Activated naive CD8-positive, alpha-beta T cell treated with anti-CD3 and anti-CD28 coated beads, Interleukin-2, amount 10 ng/mL, durations not matched to agents 7 days and 5 days (primary cell): ENCODE results near the gene FASTK. TPM values are rescaled to one million over a fixed set of nuclear protein-coding genes. Genes with fewer than 3 reads are reported as not detected.
A peak's percentile ranks its signal among the peaks of the same experiment; 100 is the strongest.

Experiments used
- ATAC-seq: fragments of 150-1000 bp; cut with Tn5 transposase; one replicate; pipeline ENCODE4 v1.10.0; 2021; ENCODE audit warnings: low read depth, moderate library complexity
- POLR2A ChIA-PET: fragments of 350-600 bp; sonication (Branson Sonifier 250); formaldehyde crosslinking; loops from one replicate; lab custom pipeline; 2021; ENCODE audit warnings: antibody characterized with exemption; lab: Charles Lee
- DNase-seq: peaks from one replicate; pipeline ENCODE4 v3.0.0; 2021
- H3K27ac Mint-ChIP-seq: one replicate; pipeline ENCODE4 v1.8.0; 2022; ENCODE audit warnings: mild to moderate bottlenecking, mixed read lengths
- H3K27me3 Mint-ChIP-seq: one replicate; pipeline ENCODE4 v1.8.0; 2022; ENCODE audit warnings: mild to moderate bottlenecking, moderate library complexity, mixed read lengths
- H3K36me3 Mint-ChIP-seq: one replicate; pipeline ENCODE4 v1.8.0; 2021; ENCODE audit warnings: mild to moderate bottlenecking, mixed read lengths
- H3K4me1 Mint-ChIP-seq: one replicate; pipeline ENCODE4 v1.8.0; 2021; ENCODE audit warnings: mixed read lengths
- H3K4me3 Mint-ChIP-seq: one replicate; pipeline ENCODE4 v1.8.0; 2022; ENCODE audit warnings: mild to moderate bottlenecking, moderate library complexity, mixed read lengths
- H3K9me3 Mint-ChIP-seq: one replicate; pipeline ENCODE4 v1.8.0; 2021; ENCODE audit warnings: mixed read lengths
- total RNA-seq, 2 experiments: library from RNA; stranded (reverse); gene quantifications; one replicate each; pipeline ENCODE4 v1.2.3, GENCODE V29; 2021

Gene FASTK
- total RNA-seq, 2 experiments from 2014 or later: 96.5 to 100 TPM

GRCh38 chr7:151088019-151088855 is 7.6 kb upstream of the FASTK start:
- Mint-ChIP-seq H3K27me3 (peaks cover 19% of the 10 kb centered on the region), H3K4me3 (peak overlapping the region; percentile 35), H3K4me1 (peaks cover 17% of the 10 kb centered on the region), H3K9me3 (no peaks in the 10 kb centered on the region), H3K27ac (no peak overlapping the region), H3K36me3 (no peaks in the 10 kb centered on the region)
- DNase-seq (no peak), ATAC-seq (no peak)
- POLR2A ChIA-PET: interaction anchor here (0.5 to 0.6 kb wide), 2 partner anchors 35 to 247 kb away, joined by 3 read pairs; no protein-coding TSS in a partner anchor

GRCh38 chr7:151087245-151088018 is 6.8 kb upstream of the FASTK start:
- H3K27ac Mint-ChIP-seq: no peak overlapping the region
- peak overlapping the region; percentile 87 for H3K4me3 Mint-ChIP-seq

GRCh38 chr7:151086802-151087244 is 6.2 kb upstream of the FASTK start:
- POLR2A ChIA-PET: no interaction called here
- DNase-seq (peak; percentile 61), ATAC-seq (no peak)
- peak overlapping the region; percentile 80 for H3K27ac Mint-ChIP-seq
- H3K4me1 Mint-ChIP-seq: peaks cover 23% of the 10 kb centered on the region
- H3K36me3 Mint-ChIP-seq: peaks cover 4% of the 10 kb centered on the region
- H3K27me3 Mint-ChIP-seq: peaks cover 19% of the 10 kb centered on the region
- no peaks in the 10 kb centered on the region for H3K9me3 Mint-ChIP-seq
- H3K4me3 Mint-ChIP-seq: peak overlapping the region; percentile 87

More at GRCh38 chr7:151087245-151088018, 6.8 kb upstream of the FASTK start:
- Mint-ChIP-seq H3K9me3 (no peaks in the 10 kb centered on the region), H3K36me3 (peaks cover 3% of the 10 kb centered on the region), H3K27me3 (peaks cover 19% of the 10 kb centered on the region), H3K4me1 (peaks cover 20% of the 10 kb centered on the region)
- DNase-seq (peak; percentile 54), ATAC-seq (no peak)
- POLR2A ChIA-PET: no interaction called here

GRCh38 chr7:151085691-151086620 is 5.3 kb upstream of the FASTK start, which contains the start of gene AGAP3:
TSS of gene AGAP3 (plus strand) at chr7:151086475. CDS start at chr7:151086742, 267 bp downstream.
- Mint-ChIP-seq H3K4me1 (peaks cover 23% of the 10 kb centered on the region), H3K27ac (peak within 1 kb of the TSS; percentile 80), H3K9me3 (no peaks in the 10 kb centered on the region), H3K36me3 (peaks cover 4% of the 10 kb centered on the region), H3K27me3 (peaks cover 19% of the 10 kb centered on the region), H3K4me3 (peak within 1 kb of the TSS; percentile 88)
- ATAC-seq (peak; percentile 17), DNase-seq (peak; percentile 68)
- POLR2A ChIA-PET: interaction anchor here (0.7 to 1.5 kb wide), 3 partner anchors 26 to 77 kb away, joined by 3 to 5 read pairs (median 3); partner anchors contain the start of gene SLC4A2

- Mint-ChIP-seq H3K27ac (no peak overlapping the region), H3K36me3 (peaks cover 4% of the 10 kb centered on the region), H3K9me3 (no peaks in the 10 kb centered on the region), H3K27me3 (peaks cover 19% of the 10 kb centered on the region), H3K4me3 (peak overlapping the region; percentile 88), H3K4me1 (peaks cover 23% of the 10 kb centered on the region)
- no peak for DNase-seq
- no peak for ATAC-seq
- POLR2A ChIA-PET: interaction anchor here (0.7 to 1.5 kb wide), 3 partner anchors 26 to 76 kb away, joined by 3 to 5 read pairs (median 3); partner anchors contain the start of gene SLC4A2
These were observed 4.7 kb upstream of the FASTK start for GRCh38 chr7:151085329-151085690.

GRCh38 chr7:151083824-151084160 is 3.2 kb upstream of the FASTK start:
- peaks cover 19% of the 10 kb centered on the region for H3K27me3 Mint-ChIP-seq
- peaks cover 9% of the 10 kb centered on the region for H3K36me3 Mint-ChIP-seq
- H3K27ac Mint-ChIP-seq: peak overlapping the region; percentile 16
- POLR2A ChIA-PET: interaction anchor here (0.9 to 3.9 kb wide), 4 partner anchors 24 to 72 kb away, joined by 3 to 32 read pairs (median 7); partner anchors contain the start of genes ABCB8, CDK5 and SLC4A2
- no peak for ATAC-seq
- H3K9me3 Mint-ChIP-seq: no peaks in the 10 kb centered on the region
- peaks cover 29% of the 10 kb centered on the region for H3K4me1 Mint-ChIP-seq
- peak overlapping the region; percentile 71 for H3K4me3 Mint-ChIP-seq
- no peak for DNase-seq

- no peaks in the 10 kb centered on the region for H3K9me3 Mint-ChIP-seq
- peak within 1 kb of the TSS; percentile 96 for H3K27ac Mint-ChIP-seq
- POLR2A ChIA-PET: interaction anchor here (1.3 to 3.9 kb wide), 3 partner anchors 24 to 71 kb away, joined by 4 to 32 read pairs (median 10); partner anchors contain the start of genes ABCB8, CDK5 and SLC4A2
- DNase-seq (peak; percentile 89), ATAC-seq (peak; percentile 57)
- peaks cover 31% of the 10 kb centered on the region for H3K4me1 Mint-ChIP-seq
- H3K4me3 Mint-ChIP-seq: peak within 1 kb of the TSS; percentile 100
- peaks cover 9% of the 10 kb centered on the region for H3K36me3 Mint-ChIP-seq
- H3K27me3 Mint-ChIP-seq: peaks cover 17% of the 10 kb centered on the region
These were observed 2.6 kb upstream of the FASTK start, which contains the start of gene TMUB1 for GRCh38 chr7:151083071-151083823. TSS of gene TMUB1 (minus strand) at chr7:151083493. CDS start at chr7:151082563, 930 bp downstream.

- DNase-seq (no peak), ATAC-seq (no peak)
- peaks cover 9% of the 10 kb centered on the region for H3K36me3 Mint-ChIP-seq
- H3K4me3 Mint-ChIP-seq: peak overlapping the region; percentile 100
- POLR2A ChIA-PET: interaction anchor here (1.3 to 3.9 kb wide), 3 partner anchors 23 to 70 kb away, joined by 4 to 32 read pairs (median 10); partner anchors contain the start of genes ABCB8, CDK5 and SLC4A2
- peak overlapping the region; percentile 96 for H3K27ac Mint-ChIP-seq
- H3K27me3 Mint-ChIP-seq: peaks cover 13% of the 10 kb centered on the region
- no peaks in the 10 kb centered on the region for H3K9me3 Mint-ChIP-seq
- H3K4me1 Mint-ChIP-seq: peaks cover 31% of the 10 kb centered on the region
These were observed 1.8 kb upstream of the FASTK start for GRCh38 chr7:151082141-151083070.

GRCh38 chr7:151081170-151082101 is 827 bp upstream of the FASTK start:
- peak overlapping the region; percentile 100 for H3K4me3 Mint-ChIP-seq
- POLR2A ChIA-PET: interaction anchor here (0.8 to 3.9 kb wide), 6 partner anchors 9 to 68 kb away, joined by 3 to 32 read pairs (median 4); partner anchors contain the start of genes ABCB8, CDK5 and SLC4A2
- peaks cover 13% of the 10 kb centered on the region for H3K27me3 Mint-ChIP-seq
- peaks cover 9% of the 10 kb centered on the region for H3K36me3 Mint-ChIP-seq
- H3K4me1 Mint-ChIP-seq: peaks cover 31% of the 10 kb centered on the region
- ATAC-seq: no peak
- peak overlapping the region; percentile 65 for H3K27ac Mint-ChIP-seq
- DNase-seq: no peak
- H3K9me3 Mint-ChIP-seq: no peaks in the 10 kb centered on the region

GRCh38 chr7:151080067-151080521 is 515 bp downstream of the FASTK start:
- Mint-ChIP-seq H3K4me3 (peak overlapping the region; percentile 87), H3K9me3 (no peaks in the 10 kb centered on the region), H3K27ac (peak overlapping the region; percentile 83), H3K27me3 (peaks cover 7% of the 10 kb centered on the region), H3K4me1 (peaks cover 25% of the 10 kb centered on the region), H3K36me3 (peaks cover 10% of the 10 kb centered on the region)
- POLR2A ChIA-PET: interaction anchor here (0.7 to 3.9 kb wide), 8 partner anchors 11 to 67 kb away, joined by 3 to 32 read pairs (median 3); partner anchors contain the start of genes ABCB8, CDK5 and SLC4A2
- DNase-seq (no peak), ATAC-seq (peak; percentile 3)
